Islet precursor cell (in vitro differentiated cells): ENCODE measurements around the gene SHANK2.

Source experiments
- DNase-seq: peaks from one replicate; pipeline ENCODE4 v3.0.0-alpha.2; 2018

Gene SHANK2

GRCh38 chr11:71252269-71252769, at the start of gene SHANK2:
Gene SHANK2, minus strand, starts transcription at chr11:71252577. Its CDS starts 105,251 bp downstream, at chr11:71147326.
- peak; percentile 59 for DNase-seq

GRCh38 chr11:71301858-71302533, 49.6 kb upstream of the SHANK2 start:
- peak; percentile 57 for DNase-seq

GRCh38 chr11:71301046-71301857, 48.9 kb upstream of the SHANK2 start:
- DNase-seq, result peak; percentile 15

GRCh38 chr11:71300187-71300586, 47.8 kb upstream of the SHANK2 start:
- DNase-seq, result no peak

GRCh38 chr11:71298761-71299181, 46.4 kb upstream of the SHANK2 start:
- DNase-seq, result no peak

GRCh38 chr11:71298016-71298550, 45.7 kb upstream of the SHANK2 start:
- DNase-seq, result peak; percentile 24

GRCh38 chr11:71294846-71295600, 42.6 kb upstream of the SHANK2 start:
- peak; percentile 16 for DNase-seq

- peak; percentile 42 for DNase-seq
Measured at GRCh38 chr11:71293961-71294782, 41.8 kb upstream of the SHANK2 start.

- peak; percentile 72 for DNase-seq
Measured at GRCh38 chr11:71286701-71287643, 34.6 kb upstream of the SHANK2 start.

GRCh38 chr11:71285111-71285510, 32.7 kb upstream of the SHANK2 start:
- peak; percentile 34 for DNase-seq

- DNase-seq, result peak; percentile 38
Measured at GRCh38 chr11:71284525-71285092, 32.2 kb upstream of the SHANK2 start.

- peak; percentile 91 for DNase-seq
Measured at GRCh38 chr11:71283971-71284441, 31.6 kb upstream of the SHANK2 start.

GRCh38 chr11:71282581-71283351, 30.4 kb upstream of the SHANK2 start:
- DNase-seq, result peak; percentile 88

GRCh38 chr11:71281831-71282230, 29.5 kb upstream of the SHANK2 start:
- DNase-seq, result peak; percentile 54

GRCh38 chr11:71281204-71281603, 28.8 kb upstream of the SHANK2 start:
- DNase-seq, result peak; percentile 9

- DNase-seq, result peak; percentile 62
Measured at GRCh38 chr11:71279916-71280645, 27.7 kb upstream of the SHANK2 start.

- peak; percentile 12 for DNase-seq
Measured at GRCh38 chr11:71272161-71272560, 19.8 kb upstream of the SHANK2 start.
